GM18505 (cell line): ENCODE results near the gene OTOL1.

ENCODE experiments used
- ATAC-seq: cut with Tn5 transposase; IDR thresholded peaks from one replicate; pipeline ENCODE4 v1.9.1; 2021; ENCODE audit not compliant: unreplicated experiment
- POLR2A ChIP-seq: IDR thresholded peaks from 4 replicates; pipeline ENCODE4 v1.6.1; 2011; ENCODE audit warnings: borderline replicate concordance; ENCODE audit not compliant: insufficient read depth, insufficient read length; ENCODE audit errors: extremely low read depth

Gene OTOL1

GRCh38 chr3:161500068-161500796 is 3.6 kb downstream of the OTOL1 start:
- TF ChIP-seq POLR2A = no peak
- ATAC-seq = no peak

- TF ChIP-seq POLR2A = no peak
- ATAC-seq = no peak
Observed at GRCh38 chr3:161503271-161503670, 6.7 kb downstream of the OTOL1 start.

- TF ChIP-seq POLR2A = no peak
- ATAC-seq = peak; percentile 75
Observed at GRCh38 chr3:161508852-161509477, 12.4 kb downstream of the OTOL1 start.

GRCh38 chr3:161510510-161511260 is 14.1 kb downstream of the OTOL1 start:
- TF ChIP-seq POLR2A = no peak

GRCh38 chr3:161523916-161524315 is 27.3 kb downstream of the OTOL1 start:
- no peak for TF ChIP-seq POLR2A
- no peak for ATAC-seq

More at GRCh38 chr3:161510510-161511260, 14.1 kb downstream of the OTOL1 start:
- no peak for ATAC-seq

GRCh38 chr3:161531930-161532329 is 35.3 kb downstream of the OTOL1 start:
- ATAC-seq = no peak
- TF ChIP-seq POLR2A = no peak

- ATAC-seq = peak; percentile 79
- TF ChIP-seq POLR2A = no peak
Observed at GRCh38 chr3:161540594-161540993, 44.0 kb downstream of the OTOL1 start.

GRCh38 chr3:161545824-161546223 is 49.2 kb downstream of the OTOL1 start:
- no peak for TF ChIP-seq POLR2A
- ATAC-seq = no peak

- ATAC-seq = no peak
- no peak for TF ChIP-seq POLR2A
Observed at GRCh38 chr3:161548301-161548700, 51.7 kb downstream of the OTOL1 start.

- ATAC-seq = no peak
- no peak for TF ChIP-seq POLR2A
Observed at GRCh38 chr3:161549261-161549660, 52.7 kb downstream of the OTOL1 start.

- no peak for ATAC-seq
- TF ChIP-seq POLR2A = no peak
Observed at GRCh38 chr3:161550491-161551195, 54.0 kb downstream of the OTOL1 start.

- ATAC-seq = no peak
- no peak for TF ChIP-seq POLR2A
Observed at GRCh38 chr3:161551697-161552096, 55.1 kb downstream of the OTOL1 start.

GRCh38 chr3:161552984-161553560 is 56.5 kb downstream of the OTOL1 start:
- TF ChIP-seq POLR2A = no peak
- no peak for ATAC-seq
